SK-N-SH (cell line): Measurements from ENCODE around the gene IL12RB1.

ENCODE experiments used
- ELF1 ChIP-seq: IDR thresholded peaks from 2 replicates; pipeline ENCODE4 v1.4.0; 2012
- EZH2phosphoT487 ChIP-seq: fragments of 200-600 bp; sonication (generic); IDR thresholded peaks from 2 replicates; pipeline ENCODE4 v1.6.1; 2017; ENCODE audit warnings: low read depth, mixed run types, mild to moderate bottlenecking, antibody characterized with exemption, moderate library complexity, borderline replicate concordance
- FOSL2 ChIP-seq: IDR thresholded peaks from 2 replicates; pipeline ENCODE4 v1.4.0; 2012; ENCODE audit warnings: low read depth, mild to moderate bottlenecking, moderate library complexity, borderline replicate concordance
- GABPA ChIP-seq: IDR thresholded peaks from 2 replicates; pipeline ENCODE4 v1.4.0; 2012; ENCODE audit warnings: low read depth, mild to moderate bottlenecking
- POLR2AphosphoS5 ChIP-seq: IDR thresholded peaks from 2 replicates; pipeline ENCODE4 v1.6.1; 2012; ENCODE audit warnings: low read depth, low read length
- RCOR1 ChIP-seq: fragments of 150-350 bp; IDR thresholded peaks from 2 replicates; pipeline ENCODE4 v1.6.1; 2017; ENCODE audit warnings: antibody characterized with exemption, low read length
- TEAD4 ChIP-seq: IDR thresholded peaks from 2 replicates; pipeline ENCODE4 v1.4.0; 2012; ENCODE audit warnings: mild to moderate bottlenecking, borderline replicate concordance; ENCODE audit not compliant: insufficient read depth
- TF ChIP-seq, protein P1 (sequence below): fragments of 200-600 bp; sonication (generic); IDR thresholded peaks from 2 replicates; pipeline ENCODE4 v1.6.1; 2017; ENCODE audit warnings: antibody characterized with exemption, mild to moderate bottlenecking, moderate library complexity

DNA sequence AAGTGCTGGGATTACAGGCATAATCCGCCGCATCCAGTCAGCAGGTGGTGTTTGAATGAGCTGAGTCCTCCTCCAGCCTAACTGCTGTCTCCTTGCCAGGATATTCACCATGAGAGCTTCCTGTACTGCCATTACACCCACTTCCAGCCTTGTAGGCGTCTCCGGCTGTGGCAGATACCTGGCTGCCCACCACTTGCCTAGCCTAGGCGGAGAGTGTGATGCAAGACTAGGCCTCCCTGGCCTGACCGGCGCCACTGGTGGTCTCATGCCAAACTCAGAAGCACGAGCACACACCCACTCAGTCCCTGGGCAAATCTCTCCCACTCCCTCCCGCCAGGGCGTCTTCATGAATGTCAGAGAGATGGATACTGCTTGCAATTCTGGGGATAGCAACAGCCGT, 16.6 kb downstream of the IL12RB1 start:
- TF ChIP-seq ELF1 = no peak
- TF ChIP-seq, protein P1, sequence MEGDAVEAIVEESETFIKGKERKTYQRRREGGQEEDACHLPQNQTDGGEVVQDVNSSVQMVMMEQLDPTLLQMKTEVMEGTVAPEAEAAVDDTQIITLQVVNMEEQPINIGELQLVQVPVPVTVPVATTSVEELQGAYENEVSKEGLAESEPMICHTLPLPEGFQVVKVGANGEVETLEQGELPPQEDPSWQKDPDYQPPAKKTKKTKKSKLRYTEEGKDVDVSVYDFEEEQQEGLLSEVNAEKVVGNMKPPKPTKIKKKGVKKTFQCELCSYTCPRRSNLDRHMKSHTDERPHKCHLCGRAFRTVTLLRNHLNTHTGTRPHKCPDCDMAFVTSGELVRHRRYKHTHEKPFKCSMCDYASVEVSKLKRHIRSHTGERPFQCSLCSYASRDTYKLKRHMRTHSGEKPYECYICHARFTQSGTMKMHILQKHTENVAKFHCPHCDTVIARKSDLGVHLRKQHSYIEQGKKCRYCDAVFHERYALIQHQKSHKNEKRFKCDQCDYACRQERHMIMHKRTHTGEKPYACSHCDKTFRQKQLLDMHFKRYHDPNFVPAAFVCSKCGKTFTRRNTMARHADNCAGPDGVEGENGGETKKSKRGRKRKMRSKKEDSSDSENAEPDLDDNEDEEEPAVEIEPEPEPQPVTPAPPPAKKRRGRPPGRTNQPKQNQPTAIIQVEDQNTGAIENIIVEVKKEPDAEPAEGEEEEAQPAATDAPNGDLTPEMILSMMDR = no peak
- TF ChIP-seq POLR2AphosphoS5 = no peak
- TF ChIP-seq FOSL2 = no peak
- no peak for TF ChIP-seq GABPA
- TF ChIP-seq EZH2phosphoT487 = no peak
- no peak for TF ChIP-seq RCOR1
- TF ChIP-seq TEAD4 = no peak
